Embryonic facial prominence (tissue), 1 donor: Measurements from ENCODE around the gene TEFM.
"Not testable (repeated sequence)": the region's sequence is repeated elsewhere in the genome, so short reads cannot be mapped to it uniquely, and the experiment has no call there.

ENCODE experiments used
- DNase-seq: peaks from one replicate; pipeline ENCODE4 v3.0.0-alpha.2; 2016; ENCODE audit errors: extremely low spot score

Gene TEFM

GRCh38 chr17:30906101-30906911 lies at the start of gene TEFM:
TSS of gene TEFM (minus strand) at chr17:30906238. CDS start at chr17:30906198, 40 bp downstream.
- DNase-seq, result peak; percentile 86

- no peak for DNase-seq
Observed at GRCh38 chr17:30954046-30954830, 48.2 kb upstream of the TEFM start.

- DNase-seq, result no peak
Observed at GRCh38 chr17:30952638-30953393, 46.8 kb upstream of the TEFM start.

- DNase-seq, result no peak
Observed at GRCh38 chr17:30950669-30951399, 44.8 kb upstream of the TEFM start.

- no peak for DNase-seq
Observed at GRCh38 chr17:30950189-30950588, 44.2 kb upstream of the TEFM start.

GRCh38 chr17:30947796-30948195 lies 41.8 kb upstream of the TEFM start:
- no peak for DNase-seq

GRCh38 chr17:30942308-30943079 lies 36.5 kb upstream of the TEFM start:
- no peak for DNase-seq

- no peak for DNase-seq
Observed at GRCh38 chr17:30939051-30939689, 33.1 kb upstream of the TEFM start.

- no peak for DNase-seq
Observed at GRCh38 chr17:30933966-30934365, 27.9 kb upstream of the TEFM start.

GRCh38 chr17:30931582-30931981 lies 25.5 kb upstream of the TEFM start:
- DNase-seq, result not testable (repeated sequence)

GRCh38 chr17:30930495-30930894 lies 24.5 kb upstream of the TEFM start:
- DNase-seq, result no peak

- not testable (repeated sequence) for DNase-seq
Observed at GRCh38 chr17:30929861-30930260, 23.8 kb upstream of the TEFM start.

GRCh38 chr17:30929081-30929633 lies 23.1 kb upstream of the TEFM start:
- no peak for DNase-seq

GRCh38 chr17:30928584-30928983 lies 22.5 kb upstream of the TEFM start:
- DNase-seq, result no peak

- no peak for DNase-seq
Observed at GRCh38 chr17:30927756-30928155, 21.7 kb upstream of the TEFM start.

- no peak for DNase-seq
Observed at GRCh38 chr17:30926516-30926915, 20.5 kb upstream of the TEFM start.

- no peak for DNase-seq
Observed at GRCh38 chr17:30924341-30924740, 18.3 kb upstream of the TEFM start.

- no peak for DNase-seq
Observed at GRCh38 chr17:30922235-30923030, 16.4 kb upstream of the TEFM start.

- no peak for DNase-seq
Observed at GRCh38 chr17:30921544-30922196, 15.6 kb upstream of the TEFM start, which contains the start of gene ADAP2. TSS of gene ADAP2 (plus strand) at chr17:30921945. CDS start at chr17:30922015, 70 bp downstream.
